WTC11 (cell line): Measurements from ENCODE around the gene PLEKHN1. TPM values are rescaled to one million over a fixed set of nuclear protein-coding genes. Genes with fewer than 3 reads are reported as not detected.

Experiments
- ATAC-seq: fragments of 200-7000 bp; cut with Tn5 transposase; 2 replicates; pipeline ENCODE4 v1.10.0; 2021; ENCODE audit warnings: mild to moderate bottlenecking, moderate library complexity
- CTCF ChIA-PET: fragments of 300-600 bp; sonication (Branson Sonifier 250); formaldehyde crosslinking; loops from one replicate; lab custom pipeline; 2021; ENCODE audit warnings: antibody characterized with exemption; lab: Charles Lee
- POLR2A ChIA-PET: fragments of 350-600 bp; sonication (Branson Sonifier 250); formaldehyde crosslinking; loops from one replicate; lab custom pipeline; 2021; ENCODE audit warnings: antibody characterized with exemption; lab: Charles Lee
- DNase-seq: peaks from one replicate; pipeline ENCODE4 v3.0.0; 2021; ENCODE audit warnings: low spot score
- H3K27ac Mint-ChIP-seq: 2 replicates; pipeline ENCODE4 v1.8.0; 2021; ENCODE audit warnings: mixed read lengths
- H3K27me3 Mint-ChIP-seq: 2 replicates; pipeline ENCODE4 v1.8.0; 2021; ENCODE audit warnings: low read depth, mild to moderate bottlenecking, moderate library complexity, mixed read lengths
- H3K36me3 Mint-ChIP-seq: 2 replicates; pipeline ENCODE4 v1.8.0; 2021; ENCODE audit warnings: mixed read lengths
- H3K4me1 Mint-ChIP-seq: 2 replicates; pipeline ENCODE4 v1.8.0; 2022; ENCODE audit warnings: mixed read lengths
- H3K4me3 Mint-ChIP-seq: 2 replicates; pipeline ENCODE4 v1.8.0; 2021; ENCODE audit warnings: mild to moderate bottlenecking, moderate library complexity, mixed read lengths
- H3K9me3 Mint-ChIP-seq: 2 replicates; pipeline ENCODE4 v1.8.0; 2021; ENCODE audit warnings: mixed read lengths
- FOXJ3 ChIP-seq: sonication (generic); formaldehyde crosslinking; IDR thresholded peaks from 2 replicates; pipeline ENCODE4 v1.9.0; 2021; ENCODE audit warnings: missing genetic modification reagents, mild to moderate bottlenecking, borderline replicate concordance
- GABPB1 ChIP-seq: sonication (generic); formaldehyde crosslinking; IDR thresholded peaks from 2 replicates; pipeline ENCODE4 v1.8.1; 2023; ENCODE audit warnings: mild to moderate bottlenecking, missing genetic modification reagents
- HMGA2 ChIP-seq: fragments of 250-450 bp; sonication (Bioruptor Pico); IDR thresholded peaks from 2 replicates; pipeline ENCODE4 v1.4.0; 2021; ENCODE audit warnings: mild to moderate bottlenecking, moderate library complexity
- KAT7 ChIP-seq: sonication (generic); formaldehyde crosslinking; IDR thresholded peaks from 2 replicates; pipeline ENCODE4 v1.8.1; 2023; ENCODE audit warnings: missing genetic modification reagents, mild to moderate bottlenecking, borderline replicate concordance
- NFE2L1 ChIP-seq: sonication (generic); formaldehyde crosslinking; IDR thresholded peaks from 2 replicates; pipeline ENCODE4 v1.8.1; 2023; ENCODE audit warnings: missing genetic modification reagents
- SOX15 ChIP-seq: fragments of 250-450 bp; sonication (Bioruptor Pico); IDR thresholded peaks from 2 replicates; pipeline ENCODE4 v1.9.0; 2021; ENCODE audit warnings: mild to moderate bottlenecking
- SP1 ChIP-seq: sonication (generic); formaldehyde crosslinking; conservative IDR thresholded peaks from 2 replicates; pipeline ENCODE4 v1.8.1; 2022; ENCODE audit warnings: missing genetic modification reagents
- TP53 ChIP-seq: sonication (generic); formaldehyde crosslinking; IDR thresholded peaks from 2 replicates; pipeline ENCODE4 v1.8.1; 2023; ENCODE audit warnings: mild to moderate bottlenecking, missing genetic modification reagents
- ZNF121 ChIP-seq: sonication (generic); formaldehyde crosslinking; IDR thresholded peaks from 2 replicates; pipeline ENCODE4 v1.8.0; 2023; ENCODE audit warnings: missing genetic modification reagents
- ZNF263 ChIP-seq: sonication (generic); formaldehyde crosslinking; IDR thresholded peaks from 2 replicates; pipeline ENCODE4 v1.8.1; 2022; ENCODE audit warnings: low read depth, mild to moderate bottlenecking, moderate library complexity, missing genetic modification reagents
- ZNF396 ChIP-seq: fragments of 250-450 bp; sonication (Bioruptor Pico); IDR thresholded peaks from 2 replicates; pipeline ENCODE4 v1.8.0; 2021; ENCODE audit warnings: mild to moderate bottlenecking, moderate library complexity, borderline replicate concordance
- ZNF423 ChIP-seq: fragments of 250-450 bp; sonication (Bioruptor Pico); IDR thresholded peaks from 2 replicates; pipeline ENCODE4 v2.1.2; 2022; ENCODE audit warnings: mild to moderate bottlenecking, moderate library complexity
- total RNA-seq: library from RNA; stranded (reverse); gene quantifications from 3 replicates; pipeline ENCODE4 v1.2.3, GENCODE V29; 2021
- TF ChIP-seq, protein P1 (sequence below): sonication (generic); formaldehyde crosslinking; IDR thresholded peaks from 2 replicates; pipeline ENCODE4 v1.8.1; 2023; ENCODE audit warnings: mild to moderate bottlenecking, missing genetic modification reagents
- TF ChIP-seq, protein P2 (sequence below): sonication (generic); formaldehyde crosslinking; IDR thresholded peaks from 2 replicates; pipeline ENCODE4 v1.8.0; 2023; ENCODE audit warnings: missing genetic modification reagents, mild to moderate bottlenecking, borderline replicate concordance
- TF ChIP-seq, protein P3 (sequence below): sonication (generic); formaldehyde crosslinking; IDR thresholded peaks from 2 replicates; pipeline ENCODE4 v1.8.0; 2022; ENCODE audit warnings: mild to moderate bottlenecking, missing genetic modification reagents
- TF ChIP-seq, protein P4 (sequence below): sonication (generic); formaldehyde crosslinking; IDR thresholded peaks from 2 replicates; pipeline ENCODE4 v1.8.1; 2022; ENCODE audit warnings: low read depth, mild to moderate bottlenecking, moderate library complexity, missing genetic modification reagents, borderline replicate concordance
- TF ChIP-seq, protein P5 (sequence below): sonication (generic); formaldehyde crosslinking; IDR thresholded peaks from 2 replicates; pipeline ENCODE4 v1.8.1; 2023; ENCODE audit warnings: mild to moderate bottlenecking, moderate library complexity, missing genetic modification reagents

PLEKHN1 gene
- total RNA-seq, 1 experiment from 2014 or later: 3.4 TPM

- CTCF ChIA-PET: interaction anchor here (0.9 to 4.0 kb wide), 5 partner anchors 18 to 82 kb away, joined by 3 to 40 read pairs (median 7); partner anchors contain the start of gene AGRN
- Mint-ChIP-seq H3K27me3 (peaks cover 74% of the 10 kb centered on the region), H3K4me3 (no peak overlapping the region), H3K27ac (no peak overlapping the region), H3K4me1 (peaks cover 15% of the 10 kb centered on the region), H3K9me3 (no peaks in the 10 kb centered on the region), H3K36me3 (no peaks in the 10 kb centered on the region)
- POLR2A ChIA-PET: no interaction called here
- no peak for DNase-seq
- TF ChIP-seq ZNF121 (CRISPR knock-in tag) (no peak), HMGA2 (no peak), SP1 (CRISPR knock-in tag) (no peak), FOXJ3 (CRISPR knock-in tag) (no peak), SOX15 (CRISPR knock-in tag) (no peak), ZNF396 (CRISPR knock-in tag) (no peak), ZNF423 (no peak), KAT7 (CRISPR knock-in tag) (no peak), TP53 (CRISPR knock-in tag) (no peak), NFE2L1 (no peak), ZNF263 (CRISPR knock-in tag) (no peak)
- TF ChIP-seq, protein P1, sequence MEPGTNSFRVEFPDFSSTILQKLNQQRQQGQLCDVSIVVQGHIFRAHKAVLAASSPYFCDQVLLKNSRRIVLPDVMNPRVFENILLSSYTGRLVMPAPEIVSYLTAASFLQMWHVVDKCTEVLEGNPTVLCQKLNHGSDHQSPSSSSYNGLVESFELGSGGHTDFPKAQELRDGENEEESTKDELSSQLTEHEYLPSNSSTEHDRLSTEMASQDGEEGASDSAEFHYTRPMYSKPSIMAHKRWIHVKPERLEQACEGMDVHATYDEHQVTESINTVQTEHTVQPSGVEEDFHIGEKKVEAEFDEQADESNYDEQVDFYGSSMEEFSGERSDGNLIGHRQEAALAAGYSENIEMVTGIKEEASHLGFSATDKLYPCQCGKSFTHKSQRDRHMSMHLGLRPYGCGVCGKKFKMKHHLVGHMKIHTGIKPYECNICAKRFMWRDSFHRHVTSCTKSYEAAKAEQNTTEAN (CRISPR knock-in tag): no peak
- TF ChIP-seq, protein P2, sequence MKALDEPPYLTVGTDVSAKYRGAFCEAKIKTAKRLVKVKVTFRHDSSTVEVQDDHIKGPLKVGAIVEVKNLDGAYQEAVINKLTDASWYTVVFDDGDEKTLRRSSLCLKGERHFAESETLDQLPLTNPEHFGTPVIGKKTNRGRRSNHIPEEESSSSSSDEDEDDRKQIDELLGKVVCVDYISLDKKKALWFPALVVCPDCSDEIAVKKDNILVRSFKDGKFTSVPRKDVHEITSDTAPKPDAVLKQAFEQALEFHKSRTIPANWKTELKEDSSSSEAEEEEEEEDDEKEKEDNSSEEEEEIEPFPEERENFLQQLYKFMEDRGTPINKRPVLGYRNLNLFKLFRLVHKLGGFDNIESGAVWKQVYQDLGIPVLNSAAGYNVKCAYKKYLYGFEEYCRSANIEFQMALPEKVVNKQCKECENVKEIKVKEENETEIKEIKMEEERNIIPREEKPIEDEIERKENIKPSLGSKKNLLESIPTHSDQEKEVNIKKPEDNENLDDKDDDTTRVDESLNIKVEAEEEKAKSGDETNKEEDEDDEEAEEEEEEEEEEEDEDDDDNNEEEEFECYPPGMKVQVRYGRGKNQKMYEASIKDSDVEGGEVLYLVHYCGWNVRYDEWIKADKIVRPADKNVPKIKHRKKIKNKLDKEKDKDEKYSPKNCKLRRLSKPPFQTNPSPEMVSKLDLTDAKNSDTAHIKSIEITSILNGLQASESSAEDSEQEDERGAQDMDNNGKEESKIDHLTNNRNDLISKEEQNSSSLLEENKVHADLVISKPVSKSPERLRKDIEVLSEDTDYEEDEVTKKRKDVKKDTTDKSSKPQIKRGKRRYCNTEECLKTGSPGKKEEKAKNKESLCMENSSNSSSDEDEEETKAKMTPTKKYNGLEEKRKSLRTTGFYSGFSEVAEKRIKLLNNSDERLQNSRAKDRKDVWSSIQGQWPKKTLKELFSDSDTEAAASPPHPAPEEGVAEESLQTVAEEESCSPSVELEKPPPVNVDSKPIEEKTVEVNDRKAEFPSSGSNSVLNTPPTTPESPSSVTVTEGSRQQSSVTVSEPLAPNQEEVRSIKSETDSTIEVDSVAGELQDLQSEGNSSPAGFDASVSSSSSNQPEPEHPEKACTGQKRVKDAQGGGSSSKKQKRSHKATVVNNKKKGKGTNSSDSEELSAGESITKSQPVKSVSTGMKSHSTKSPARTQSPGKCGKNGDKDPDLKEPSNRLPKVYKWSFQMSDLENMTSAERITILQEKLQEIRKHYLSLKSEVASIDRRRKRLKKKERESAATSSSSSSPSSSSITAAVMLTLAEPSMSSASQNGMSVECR (CRISPR knock-in tag): no peak
- no peak for ATAC-seq
These were observed 28.8 kb upstream of the PLEKHN1 start for GRCh38 chr1:937521-937920.

DNA sequence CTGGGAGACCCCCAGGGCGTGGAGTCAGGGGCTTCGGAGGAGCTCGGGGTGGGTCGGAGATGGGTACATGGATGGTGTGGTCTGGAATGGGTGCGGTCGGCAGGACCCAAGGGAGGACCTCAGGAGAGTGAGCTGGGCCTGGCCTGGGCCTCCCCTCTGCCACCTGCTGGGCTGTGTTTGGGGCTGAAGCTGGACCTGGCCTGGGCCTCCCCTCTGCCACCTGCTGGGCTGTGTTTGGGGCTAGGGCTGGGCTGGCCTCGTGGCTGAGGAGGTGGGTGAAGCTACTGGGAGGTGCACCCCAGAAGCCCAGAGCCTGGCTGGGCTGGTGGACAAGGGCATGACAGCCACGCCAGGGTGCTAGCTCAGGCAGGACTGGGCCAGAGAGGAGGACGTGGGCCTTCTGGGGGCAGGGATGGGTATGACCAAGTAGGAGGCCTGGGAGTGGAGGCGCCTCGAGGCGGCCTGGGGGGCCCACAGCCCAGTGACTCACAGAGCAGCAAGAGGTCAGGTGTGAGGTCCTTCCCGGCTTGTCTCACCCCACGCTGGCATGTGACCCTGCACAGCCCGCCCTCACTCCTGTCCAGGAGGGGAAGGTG is 28.1 kb upstream of the PLEKHN1 start:
- POLR2A ChIA-PET: no interaction called here
- no peak overlapping the region for H3K4me3 Mint-ChIP-seq
- H3K27me3 Mint-ChIP-seq: peaks cover 73% of the 10 kb centered on the region
- H3K4me1 Mint-ChIP-seq: peaks cover 15% of the 10 kb centered on the region
- TF ChIP-seq KAT7 (CRISPR knock-in tag): no peak
- 0 out of 2 replicates have a peak, but pooled peaks have one; percentile 18 for TF ChIP-seq GABPB1 (CRISPR knock-in tag)
- no peak overlapping the region for H3K27ac Mint-ChIP-seq
- H3K9me3 Mint-ChIP-seq: no peaks in the 10 kb centered on the region
- no peaks in the 10 kb centered on the region for H3K36me3 Mint-ChIP-seq
- CTCF ChIA-PET: interaction anchor here (0.6 to 4.0 kb wide), 8 partner anchors 11 to 81 kb away, joined by 3 to 40 read pairs (median 6); partner anchors contain the start of gene AGRN
- ATAC-seq (no peak), DNase-seq (no peak)

DNA sequence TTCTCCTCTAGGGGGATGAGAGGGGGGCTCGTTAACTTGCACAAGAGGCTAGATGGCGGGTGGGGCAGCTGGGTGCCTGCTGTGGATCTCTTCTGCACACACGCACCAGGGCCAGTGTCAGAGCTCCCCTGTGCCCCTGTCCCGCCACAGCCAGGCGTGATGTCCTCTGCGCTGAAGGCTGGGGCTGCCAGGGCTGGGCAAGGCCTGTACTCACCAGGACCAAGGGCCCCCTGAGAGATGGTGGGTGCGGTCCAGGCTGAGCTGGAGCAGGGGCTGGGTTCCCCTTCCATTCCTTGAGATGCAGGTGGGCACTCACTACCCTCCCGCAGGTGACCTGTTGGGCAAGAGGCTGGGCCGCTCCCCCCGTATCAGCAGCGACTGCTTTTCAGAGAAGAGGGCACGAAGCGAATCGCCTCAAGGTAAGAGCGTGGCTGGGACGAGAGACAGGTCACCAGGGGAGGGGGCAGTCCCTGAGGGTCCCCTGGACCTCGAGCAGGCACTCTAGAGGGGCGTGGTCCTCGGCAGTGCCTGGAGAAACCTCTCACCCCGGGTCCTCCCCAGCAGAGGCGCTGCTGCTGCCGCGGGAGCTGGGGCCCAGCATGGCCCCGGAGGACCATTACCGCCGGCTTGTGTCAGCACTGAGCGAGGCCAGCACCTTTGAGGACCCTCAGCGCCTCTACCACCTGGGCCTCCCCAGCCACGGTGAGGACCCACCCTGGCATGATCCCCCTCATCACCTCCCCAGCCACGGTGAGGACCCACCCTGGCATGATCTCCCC is 27.4 kb upstream of the PLEKHN1 start:
- peaks cover 72% of the 10 kb centered on the region for H3K27me3 Mint-ChIP-seq
- TF ChIP-seq, protein P3, sequence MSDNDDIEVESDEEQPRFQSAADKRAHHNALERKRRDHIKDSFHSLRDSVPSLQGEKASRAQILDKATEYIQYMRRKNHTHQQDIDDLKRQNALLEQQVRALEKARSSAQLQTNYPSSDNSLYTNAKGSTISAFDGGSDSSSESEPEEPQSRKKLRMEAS (CRISPR knock-in tag): peak; percentile 67; the same call in 1 of the 2 replicates
- TF ChIP-seq, protein P4, sequence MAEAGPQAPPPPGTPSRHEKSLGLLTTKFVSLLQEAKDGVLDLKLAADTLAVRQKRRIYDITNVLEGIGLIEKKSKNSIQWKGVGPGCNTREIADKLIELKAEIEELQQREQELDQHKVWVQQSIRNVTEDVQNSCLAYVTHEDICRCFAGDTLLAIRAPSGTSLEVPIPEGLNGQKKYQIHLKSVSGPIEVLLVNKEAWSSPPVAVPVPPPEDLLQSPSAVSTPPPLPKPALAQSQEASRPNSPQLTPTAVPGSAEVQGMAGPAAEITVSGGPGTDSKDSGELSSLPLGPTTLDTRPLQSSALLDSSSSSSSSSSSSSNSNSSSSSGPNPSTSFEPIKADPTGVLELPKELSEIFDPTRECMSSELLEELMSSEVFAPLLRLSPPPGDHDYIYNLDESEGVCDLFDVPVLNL (CRISPR knock-in tag): no peak
- TF ChIP-seq, protein P5, sequence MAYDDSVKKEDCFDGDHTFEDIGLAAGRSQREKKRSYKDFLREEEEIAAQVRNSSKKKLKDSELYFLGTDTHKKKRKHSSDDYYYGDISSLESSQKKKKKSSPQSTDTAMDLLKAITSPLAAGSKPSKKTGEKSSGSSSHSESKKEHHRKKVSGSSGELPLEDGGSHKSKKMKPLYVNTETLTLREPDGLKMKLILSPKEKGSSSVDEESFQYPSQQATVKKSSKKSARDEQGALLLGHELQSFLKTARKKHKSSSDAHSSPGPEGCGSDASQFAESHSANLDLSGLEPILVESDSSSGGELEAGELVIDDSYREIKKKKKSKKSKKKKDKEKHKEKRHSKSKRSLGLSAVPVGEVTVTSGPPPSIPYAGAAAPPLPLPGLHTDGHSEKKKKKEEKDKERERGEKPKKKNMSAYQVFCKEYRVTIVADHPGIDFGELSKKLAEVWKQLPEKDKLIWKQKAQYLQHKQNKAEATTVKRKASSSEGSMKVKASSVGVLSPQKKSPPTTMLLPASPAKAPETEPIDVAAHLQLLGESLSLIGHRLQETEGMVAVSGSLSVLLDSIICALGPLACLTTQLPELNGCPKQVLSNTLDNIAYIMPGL (CRISPR knock-in tag): 0 out of 2 replicates have a peak, but pooled peaks have one; percentile 21
- TF ChIP-seq, all 79 proteins: peak for 2
- CTCF ChIA-PET: interaction anchor here (0.6 to 4.9 kb wide), 14 partner anchors 12 to 340 kb away, joined by 3 to 40 read pairs (median 4); partner anchors contain the start of gene AGRN
- POLR2A ChIA-PET: interaction anchor here (1.1 kb wide), 1 partner anchor 33 kb away, joined by 3 read pairs; no protein-coding TSS in a partner anchor
- peak; percentile 65 for DNase-seq
- Mint-ChIP-seq H3K4me1 (peaks cover 15% of the 10 kb centered on the region), H3K9me3 (no peaks in the 10 kb centered on the region), H3K4me3 (peak overlapping the region; percentile 33), H3K36me3 (no peaks in the 10 kb centered on the region), H3K27ac (no peak overlapping the region)
- peak; percentile 26 for ATAC-seq
